ENCODE results near the gene MEI1.

GRCh38 chr22:41661088-41661487 lies 38.2 kb upstream of the MEI1 start:
- TF ChIP-seq CTCF (conservative IDR thresholded peaks at IDR 0.05; ENCODE audit: low read length) = no peak
- no peak for TF ChIP-seq EZH2phosphoT487 (IDR thresholded peaks at IDR 0.05; ENCODE audit: borderline replicate concordance)

All from Loucy (cell line).